ENCODE data around the gene UGGT2. TPM values are rescaled to one million over a fixed set of nuclear protein-coding genes. Genes with fewer than 3 reads are reported as not detected.
A peak's percentile ranks its signal among the peaks of the same experiment; 100 is the strongest.

Gene UGGT2
- total and polyA plus RNA-seq, 9 of the 15 experiments (the other 6 are each of a cell fraction or from before 2014, with no cell fraction given): 3.5 to 24.5 (median 18.3) TPM

DNA sequence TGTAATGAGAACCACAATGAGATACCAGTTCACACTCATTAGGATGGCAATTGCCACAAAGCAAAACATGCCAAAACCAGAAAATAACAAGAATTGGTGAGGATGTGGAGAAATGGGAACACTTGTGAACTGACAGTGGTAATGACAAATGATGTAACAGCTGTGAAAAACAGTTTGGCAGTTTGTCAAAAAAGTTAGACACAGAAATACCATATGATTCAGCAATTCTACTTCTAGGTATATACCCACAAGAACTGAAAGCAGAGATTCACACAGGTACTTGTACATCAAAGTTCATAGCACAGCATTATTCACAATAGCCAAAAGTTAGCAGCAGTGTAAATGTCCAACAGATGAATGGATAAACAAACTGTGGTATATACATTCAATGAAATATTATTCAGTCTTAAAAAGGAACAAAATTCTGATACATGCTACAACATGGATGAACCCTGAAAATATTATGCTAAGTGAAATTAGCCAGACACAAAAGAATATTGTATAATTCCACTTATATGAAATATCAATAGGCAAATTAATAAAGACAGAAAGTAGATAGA lies 96.5 kb downstream of the UGGT2 start (continued):
- TF ChIP-seq ZNF174 (CRISPR knock-in tag; IDR thresholded peaks at IDR 0.05) (no peak), ZNF699 (CRISPR knock-in tag; IDR thresholded peaks at IDR 0.05; ENCODE audit: insufficient replicate concordance) (no peak), STAT5A (IDR thresholded peaks at IDR 0.05; ENCODE audit: borderline replicate concordance, low read length) (no peak), EP400 (IDR thresholded peaks at IDR 0.05) (0 out of 2 replicates have a peak, but pooled peaks have one; percentile 18), C11orf30 (IDR thresholded peaks at IDR 0.05; ENCODE audit: low read depth) (peak; percentile 91), ZNF644 (tag; IDR thresholded peaks at IDR 0.05; ENCODE audit: low read depth) (no peak), ZNF408 (CRISPR knock-in tag; IDR thresholded peaks at IDR 0.05; ENCODE audit: low read depth) (no peak), FOXP1 (CRISPR knock-in tag; IDR thresholded peaks at IDR 0.05) (no peak), RBM14 (IDR thresholded peaks at IDR 0.05; ENCODE audit: borderline replicate concordance, insufficient read depth, low read depth, low read length) (no peak)
- TF ChIP-seq, protein P1, sequence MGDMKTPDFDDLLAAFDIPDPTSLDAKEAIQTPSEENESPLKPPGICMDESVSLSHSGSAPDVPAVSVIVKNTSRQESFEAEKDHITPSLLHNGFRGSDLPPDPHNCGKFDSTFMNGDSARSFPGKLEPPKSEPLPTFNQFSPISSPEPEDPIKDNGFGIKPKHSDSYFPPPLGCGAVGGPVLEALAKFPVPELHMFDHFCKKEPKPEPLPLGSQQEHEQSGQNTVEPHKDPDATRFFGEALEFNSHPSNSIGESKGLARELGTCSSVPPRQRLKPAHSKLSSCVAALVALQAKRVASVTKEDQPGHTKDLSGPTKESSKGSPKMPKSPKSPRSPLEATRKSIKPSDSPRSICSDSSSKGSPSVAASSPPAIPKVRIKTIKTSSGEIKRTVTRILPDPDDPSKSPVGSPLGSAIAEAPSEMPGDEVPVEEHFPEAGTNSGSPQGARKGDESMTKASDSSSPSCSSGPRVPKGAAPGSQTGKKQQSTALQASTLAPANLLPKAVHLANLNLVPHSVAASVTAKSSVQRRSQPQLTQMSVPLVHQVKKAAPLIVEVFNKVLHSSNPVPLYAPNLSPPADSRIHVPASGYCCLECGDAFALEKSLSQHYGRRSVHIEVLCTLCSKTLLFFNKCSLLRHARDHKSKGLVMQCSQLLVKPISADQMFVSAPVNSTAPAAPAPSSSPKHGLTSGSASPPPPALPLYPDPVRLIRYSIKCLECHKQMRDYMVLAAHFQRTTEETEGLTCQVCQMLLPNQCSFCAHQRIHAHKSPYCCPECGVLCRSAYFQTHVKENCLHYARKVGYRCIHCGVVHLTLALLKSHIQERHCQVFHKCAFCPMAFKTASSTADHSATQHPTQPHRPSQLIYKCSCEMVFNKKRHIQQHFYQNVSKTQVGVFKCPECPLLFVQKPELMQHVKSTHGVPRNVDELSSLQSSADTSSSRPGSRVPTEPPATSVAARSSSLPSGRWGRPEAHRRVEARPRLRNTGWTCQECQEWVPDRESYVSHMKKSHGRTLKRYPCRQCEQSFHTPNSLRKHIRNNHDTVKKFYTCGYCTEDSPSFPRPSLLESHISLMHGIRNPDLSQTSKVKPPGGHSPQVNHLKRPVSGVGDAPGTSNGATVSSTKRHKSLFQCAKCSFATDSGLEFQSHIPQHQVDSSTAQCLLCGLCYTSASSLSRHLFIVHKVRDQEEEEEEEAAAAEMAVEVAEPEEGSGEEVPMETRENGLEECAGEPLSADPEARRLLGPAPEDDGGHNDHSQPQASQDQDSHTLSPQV (IDR thresholded peaks at IDR 0.05): no peak
- TF ChIP-seq, protein P2, sequence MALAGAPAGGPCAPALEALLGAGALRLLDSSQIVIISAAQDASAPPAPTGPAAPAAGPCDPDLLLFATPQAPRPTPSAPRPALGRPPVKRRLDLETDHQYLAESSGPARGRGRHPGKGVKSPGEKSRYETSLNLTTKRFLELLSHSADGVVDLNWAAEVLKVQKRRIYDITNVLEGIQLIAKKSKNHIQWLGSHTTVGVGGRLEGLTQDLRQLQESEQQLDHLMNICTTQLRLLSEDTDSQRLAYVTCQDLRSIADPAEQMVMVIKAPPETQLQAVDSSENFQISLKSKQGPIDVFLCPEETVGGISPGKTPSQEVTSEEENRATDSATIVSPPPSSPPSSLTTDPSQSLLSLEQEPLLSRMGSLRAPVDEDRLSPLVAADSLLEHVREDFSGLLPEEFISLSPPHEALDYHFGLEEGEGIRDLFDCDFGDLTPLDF (CRISPR knock-in tag; IDR thresholded peaks at IDR 0.05): no peak
- TF ChIP-seq, protein P3, sequence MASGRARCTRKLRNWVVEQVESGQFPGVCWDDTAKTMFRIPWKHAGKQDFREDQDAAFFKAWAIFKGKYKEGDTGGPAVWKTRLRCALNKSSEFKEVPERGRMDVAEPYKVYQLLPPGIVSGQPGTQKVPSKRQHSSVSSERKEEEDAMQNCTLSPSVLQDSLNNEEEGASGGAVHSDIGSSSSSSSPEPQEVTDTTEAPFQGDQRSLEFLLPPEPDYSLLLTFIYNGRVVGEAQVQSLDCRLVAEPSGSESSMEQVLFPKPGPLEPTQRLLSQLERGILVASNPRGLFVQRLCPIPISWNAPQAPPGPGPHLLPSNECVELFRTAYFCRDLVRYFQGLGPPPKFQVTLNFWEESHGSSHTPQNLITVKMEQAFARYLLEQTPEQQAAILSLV (tag; IDR thresholded peaks at IDR 0.05): no peak
- TF ChIP-seq, protein P4, sequence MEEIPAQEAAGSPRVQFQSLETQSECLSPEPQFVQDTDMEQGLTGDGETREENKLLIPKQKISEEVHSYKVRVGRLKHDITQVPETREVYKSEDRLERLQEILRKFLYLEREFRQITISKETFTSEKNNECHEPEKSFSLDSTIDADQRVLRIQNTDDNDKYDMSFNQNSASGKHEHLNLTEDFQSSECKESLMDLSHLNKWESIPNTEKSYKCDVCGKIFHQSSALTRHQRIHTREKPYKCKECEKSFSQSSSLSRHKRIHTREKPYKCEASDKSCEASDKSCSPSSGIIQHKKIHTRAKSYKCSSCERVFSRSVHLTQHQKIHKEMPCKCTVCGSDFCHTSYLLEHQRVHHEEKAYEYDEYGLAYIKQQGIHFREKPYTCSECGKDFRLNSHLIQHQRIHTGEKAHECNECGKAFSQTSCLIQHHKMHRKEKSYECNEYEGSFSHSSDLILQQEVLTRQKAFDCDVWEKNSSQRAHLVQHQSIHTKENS (CRISPR knock-in tag; IDR thresholded peaks at IDR 0.05): no peak
- TF ChIP-seq, protein P5, sequence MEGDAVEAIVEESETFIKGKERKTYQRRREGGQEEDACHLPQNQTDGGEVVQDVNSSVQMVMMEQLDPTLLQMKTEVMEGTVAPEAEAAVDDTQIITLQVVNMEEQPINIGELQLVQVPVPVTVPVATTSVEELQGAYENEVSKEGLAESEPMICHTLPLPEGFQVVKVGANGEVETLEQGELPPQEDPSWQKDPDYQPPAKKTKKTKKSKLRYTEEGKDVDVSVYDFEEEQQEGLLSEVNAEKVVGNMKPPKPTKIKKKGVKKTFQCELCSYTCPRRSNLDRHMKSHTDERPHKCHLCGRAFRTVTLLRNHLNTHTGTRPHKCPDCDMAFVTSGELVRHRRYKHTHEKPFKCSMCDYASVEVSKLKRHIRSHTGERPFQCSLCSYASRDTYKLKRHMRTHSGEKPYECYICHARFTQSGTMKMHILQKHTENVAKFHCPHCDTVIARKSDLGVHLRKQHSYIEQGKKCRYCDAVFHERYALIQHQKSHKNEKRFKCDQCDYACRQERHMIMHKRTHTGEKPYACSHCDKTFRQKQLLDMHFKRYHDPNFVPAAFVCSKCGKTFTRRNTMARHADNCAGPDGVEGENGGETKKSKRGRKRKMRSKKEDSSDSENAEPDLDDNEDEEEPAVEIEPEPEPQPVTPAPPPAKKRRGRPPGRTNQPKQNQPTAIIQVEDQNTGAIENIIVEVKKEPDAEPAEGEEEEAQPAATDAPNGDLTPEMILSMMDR (IDR thresholded peaks at IDR 0.05 in 2 of 3, conservative IDR thresholded peaks at IDR 0.05 in 1 of 3; ENCODE audit: insufficient read depth in 2 of 3, low read depth in 1 of 3, low read length in 3 of 3): no peak
- TF ChIP-seq, protein P6, sequence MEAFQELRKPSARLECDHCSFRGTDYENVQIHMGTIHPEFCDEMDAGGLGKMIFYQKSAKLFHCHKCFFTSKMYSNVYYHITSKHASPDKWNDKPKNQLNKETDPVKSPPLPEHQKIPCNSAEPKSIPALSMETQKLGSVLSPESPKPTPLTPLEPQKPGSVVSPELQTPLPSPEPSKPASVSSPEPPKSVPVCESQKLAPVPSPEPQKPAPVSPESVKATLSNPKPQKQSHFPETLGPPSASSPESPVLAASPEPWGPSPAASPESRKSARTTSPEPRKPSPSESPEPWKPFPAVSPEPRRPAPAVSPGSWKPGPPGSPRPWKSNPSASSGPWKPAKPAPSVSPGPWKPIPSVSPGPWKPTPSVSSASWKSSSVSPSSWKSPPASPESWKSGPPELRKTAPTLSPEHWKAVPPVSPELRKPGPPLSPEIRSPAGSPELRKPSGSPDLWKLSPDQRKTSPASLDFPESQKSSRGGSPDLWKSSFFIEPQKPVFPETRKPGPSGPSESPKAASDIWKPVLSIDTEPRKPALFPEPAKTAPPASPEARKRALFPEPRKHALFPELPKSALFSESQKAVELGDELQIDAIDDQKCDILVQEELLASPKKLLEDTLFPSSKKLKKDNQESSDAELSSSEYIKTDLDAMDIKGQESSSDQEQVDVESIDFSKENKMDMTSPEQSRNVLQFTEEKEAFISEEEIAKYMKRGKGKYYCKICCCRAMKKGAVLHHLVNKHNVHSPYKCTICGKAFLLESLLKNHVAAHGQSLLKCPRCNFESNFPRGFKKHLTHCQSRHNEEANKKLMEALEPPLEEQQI (IDR thresholded peaks at IDR 0.05): 0 out of 2 replicates have a peak, but pooled peaks have one; percentile 14
